ENCODE data around the gene OR7D2. TPM values are rescaled to one million over a fixed set of nuclear protein-coding genes. Genes with fewer than 3 reads are reported as not detected.
"Not testable (repeated sequence)": the region's sequence is repeated elsewhere in the genome, so short reads cannot be mapped to it uniquely, and the experiment has no call there.

Gene OR7D2
- total RNA-seq, 1 donor from 2014 or later, result not detected

- no peak for FAIRE-seq
- Mint-ChIP-seq H3K27me3 (ENCODE audit: low read depth, unreplicated experiment) (no peaks in the 10 kb centered on the region), H3K4me1 (ENCODE audit: low read depth, unreplicated experiment) (no peaks in the 10 kb centered on the region), H3K4me3 (ENCODE audit: unreplicated experiment) (no peak overlapping the region), H3K9me3 (ENCODE audit: unreplicated experiment) (peaks cover 14% of the 10 kb centered on the region), H3K27ac (ENCODE audit: unreplicated experiment) (no peak overlapping the region), H3K36me3 (ENCODE audit: low read depth, unreplicated experiment) (peaks cover 2% of the 10 kb centered on the region)
- Histone ChIP-seq H3K4me3 (ENCODE audit: insufficient read depth, low read depth, low read length) (no peak overlapping the region), H4K20me1 (ENCODE audit: insufficient read depth, low read length) (no peaks in the 10 kb centered on the region), H2AFZ (ENCODE audit: low read depth, low read length) (no peak overlapping the region), H3K79me2 (ENCODE audit: insufficient read depth, low read length) (no peaks in the 10 kb centered on the region), H3K4me2 (ENCODE audit: low read length) (no peak overlapping the region), H3K27ac (ENCODE audit: low read depth, low read length) (no peak overlapping the region), H3K9ac (ENCODE audit: low read length) (no peak overlapping the region), H3K27me3 (ENCODE audit: insufficient read depth, low read length) (no peaks in the 10 kb centered on the region), H3K9me3 (ENCODE audit: insufficient read depth, low read depth, low read length) (no peaks in the 10 kb centered on the region), H3K4me1 (ENCODE audit: insufficient read depth, low read length) (no peaks in the 10 kb centered on the region), H3K36me3 (ENCODE audit: insufficient read depth, low read length) (no peaks in the 10 kb centered on the region)
- TF ChIP-seq EZH2 (IDR thresholded peaks at IDR 0.05; ENCODE audit: insufficient read depth, low read length), result no peak
- TF ChIP-seq CTCF (IDR thresholded peaks at IDR 0.05; ENCODE audit: insufficient read depth, low read depth, low read length), result no peak
- no peak for DNase-seq (ENCODE audit: low read depth)
Measured at GRCh38 chr19:9187191-9187590, 8.4 kb downstream of the OR7D2 start.

DNA sequence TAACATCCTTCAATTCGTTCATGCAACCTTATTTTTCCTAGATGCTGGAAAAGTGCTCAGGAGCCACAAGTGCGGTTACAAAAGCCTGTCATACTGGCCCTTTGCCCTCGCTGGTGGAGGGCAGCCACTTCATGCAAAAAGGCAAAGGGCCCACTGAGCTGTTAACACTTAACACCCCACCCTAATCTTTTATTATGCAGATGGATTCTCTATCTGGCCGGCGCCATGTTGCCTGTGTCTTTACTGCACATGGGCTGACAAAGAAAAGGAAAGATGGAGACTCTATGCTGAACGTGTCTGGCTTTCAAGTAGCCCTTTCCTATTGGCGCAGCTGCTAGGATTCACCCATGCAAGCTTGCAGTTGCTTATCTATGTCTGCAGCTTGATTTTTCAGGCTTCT is 10.8 kb downstream of the OR7D2 start:
- Mint-ChIP-seq H3K9me3 (ENCODE audit: unreplicated experiment) (peaks cover 14% of the 10 kb centered on the region), H3K4me1 (ENCODE audit: low read depth, unreplicated experiment) (no peaks in the 10 kb centered on the region), H3K27ac (ENCODE audit: unreplicated experiment) (no peak overlapping the region), H3K36me3 (ENCODE audit: low read depth, unreplicated experiment) (peaks cover 2% of the 10 kb centered on the region), H3K27me3 (ENCODE audit: low read depth, unreplicated experiment) (no peaks in the 10 kb centered on the region), H3K4me3 (ENCODE audit: unreplicated experiment) (no peak overlapping the region)
- Histone ChIP-seq H3K4me2 (ENCODE audit: low read length) (no peak overlapping the region), H2AFZ (ENCODE audit: low read depth, low read length) (no peak overlapping the region), H3K27ac (ENCODE audit: low read depth, low read length) (no peak overlapping the region), H3K27me3 (ENCODE audit: insufficient read depth, low read length) (no peaks in the 10 kb centered on the region), H3K4me3 (ENCODE audit: insufficient read depth, low read depth, low read length) (no peak overlapping the region), H4K20me1 (ENCODE audit: insufficient read depth, low read length) (no peaks in the 10 kb centered on the region), H3K9ac (ENCODE audit: low read length) (no peak overlapping the region), H3K9me3 (ENCODE audit: insufficient read depth, low read depth, low read length) (no peaks in the 10 kb centered on the region), H3K36me3 (ENCODE audit: insufficient read depth, low read length) (no peaks in the 10 kb centered on the region), H3K79me2 (ENCODE audit: insufficient read depth, low read length) (no peaks in the 10 kb centered on the region), H3K4me1 (ENCODE audit: insufficient read depth, low read length) (no peaks in the 10 kb centered on the region)
- TF ChIP-seq CTCF (IDR thresholded peaks at IDR 0.05; ENCODE audit: insufficient read depth, low read depth, low read length) (no peak), EZH2 (IDR thresholded peaks at IDR 0.05; ENCODE audit: insufficient read depth, low read length) (no peak)
- DNase-seq (ENCODE audit: low read depth) (no peak), FAIRE-seq (no peak)

DNA sequence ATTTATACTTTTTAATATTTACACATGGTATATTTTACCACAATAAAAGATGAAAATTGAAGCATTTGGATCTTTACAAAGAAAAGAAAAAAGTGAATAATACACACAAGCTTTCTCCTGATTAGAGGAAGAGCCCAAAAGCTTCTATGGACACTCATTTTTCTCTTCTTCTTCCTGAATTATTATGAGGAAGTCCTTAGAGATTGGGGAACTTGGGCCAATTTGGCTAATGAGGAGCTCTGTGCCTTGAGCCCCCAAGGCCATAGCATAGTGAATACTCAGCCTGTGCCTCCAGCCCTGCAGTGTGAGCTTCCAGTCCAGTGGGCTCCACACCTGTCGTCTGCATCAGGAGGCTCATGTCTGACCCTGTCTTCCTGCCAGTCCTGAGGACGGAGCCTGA is 19.3 kb downstream of the OR7D2 start:
- H4K20me1 ChIP-seq (ENCODE audit: insufficient read depth, low read length); H2AFZ ChIP-seq (ENCODE audit: low read depth, low read length); H3K36me3 ChIP-seq (ENCODE audit: insufficient read depth, low read length); H3K27me3 ChIP-seq (ENCODE audit: insufficient read depth, low read length); H3K27ac Mint-ChIP-seq (ENCODE audit: unreplicated experiment); FAIRE-seq; H3K4me3 ChIP-seq (ENCODE audit: insufficient read depth, low read depth, low read length); H3K4me1 Mint-ChIP-seq (ENCODE audit: low read depth, unreplicated experiment); H3K9me3 Mint-ChIP-seq (ENCODE audit: unreplicated experiment); H3K4me2 ChIP-seq (ENCODE audit: low read length); H3K27me3 Mint-ChIP-seq (ENCODE audit: low read depth, unreplicated experiment); H3K4me1 ChIP-seq (ENCODE audit: insufficient read depth, low read length); H3K27ac ChIP-seq (ENCODE audit: low read depth, low read length); H3K4me3 Mint-ChIP-seq (ENCODE audit: unreplicated experiment); H3K9me3 ChIP-seq (ENCODE audit: insufficient read depth, low read depth, low read length); H3K79me2 ChIP-seq (ENCODE audit: insufficient read depth, low read length); H3K9ac ChIP-seq (ENCODE audit: low read length); H3K36me3 Mint-ChIP-seq (ENCODE audit: low read depth, unreplicated experiment); DNase-seq (ENCODE audit: low read depth): not testable (repeated sequence)
